Measurements from ENCODE around the gene FAM9C.

- TF ChIP-seq CTCF (IDR thresholded peaks at IDR 0.05) (no peak), EZH2 (IDR thresholded peaks at IDR 0.05; ENCODE audit: borderline replicate concordance, insufficient read depth, low read depth, low read length, poor library complexity, severe bottlenecking) (no peak)
Measured at GRCh38 chrX:12986886-12987285, 57.5 kb downstream of the FAM9C start.

All from B cell (primary cell).